ENCODE measurements around the gene MARCKSL1.
A peak's percentile ranks its signal among the peaks of the same experiment; 100 is the strongest.
"Not testable (repeated sequence)": the region's sequence is repeated elsewhere in the genome, so short reads cannot be mapped to it uniquely, and the experiment has no call there.

MARCKSL1 gene, protein sequence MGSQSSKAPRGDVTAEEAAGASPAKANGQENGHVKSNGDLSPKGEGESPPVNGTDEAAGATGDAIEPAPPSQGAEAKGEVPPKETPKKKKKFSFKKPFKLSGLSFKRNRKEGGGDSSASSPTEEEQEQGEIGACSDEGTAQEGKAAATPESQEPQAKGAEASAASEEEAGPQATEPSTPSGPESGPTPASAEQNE

DNA sequence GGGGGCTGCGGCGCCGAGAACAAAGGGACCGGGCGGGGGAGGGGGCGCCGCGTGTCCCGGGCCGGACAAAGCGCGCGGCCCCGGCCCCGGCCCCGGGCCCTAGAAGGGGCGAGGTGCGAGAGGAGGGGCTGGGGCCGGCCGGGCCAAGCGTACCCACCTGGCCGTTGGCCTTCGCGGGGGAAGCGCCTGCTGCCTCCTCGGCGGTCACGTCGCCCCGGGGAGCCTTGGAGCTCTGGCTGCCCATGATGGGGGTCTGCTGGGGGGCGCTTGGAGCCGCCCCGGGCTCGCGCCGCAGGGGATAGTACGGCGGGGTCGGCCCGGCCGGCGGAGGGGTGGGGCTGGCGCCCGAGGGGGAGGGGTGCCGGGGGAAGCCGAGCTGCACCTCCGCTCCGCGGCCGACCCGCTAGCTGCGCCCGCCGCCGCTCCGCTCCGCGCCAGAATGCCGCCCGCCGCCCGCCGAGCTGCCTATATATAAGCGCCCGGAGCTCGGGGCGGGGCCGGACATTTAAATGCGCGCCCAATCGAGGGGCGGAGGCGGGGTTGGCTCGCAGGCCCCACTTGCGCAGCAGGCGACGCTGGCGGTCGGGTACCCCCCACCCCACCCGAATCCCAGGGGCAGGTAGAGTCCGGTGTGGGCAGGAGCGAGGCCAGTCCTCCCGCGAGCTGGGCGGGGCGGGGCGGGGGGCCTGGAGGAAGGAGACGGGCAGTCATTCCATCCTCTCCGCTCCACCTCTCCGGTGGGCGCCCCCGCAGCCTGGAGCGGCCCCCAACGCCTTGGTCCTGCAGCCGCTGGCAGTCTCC, at the start of gene MARCKSL1:
Gene MARCKSL1 (minus strand): TSS at position 444 of the 801 bp plus-strand sequence. CDS start 200 bp downstream, at position 244.
- peak; percentile 93 for DNase-seq

DNA sequence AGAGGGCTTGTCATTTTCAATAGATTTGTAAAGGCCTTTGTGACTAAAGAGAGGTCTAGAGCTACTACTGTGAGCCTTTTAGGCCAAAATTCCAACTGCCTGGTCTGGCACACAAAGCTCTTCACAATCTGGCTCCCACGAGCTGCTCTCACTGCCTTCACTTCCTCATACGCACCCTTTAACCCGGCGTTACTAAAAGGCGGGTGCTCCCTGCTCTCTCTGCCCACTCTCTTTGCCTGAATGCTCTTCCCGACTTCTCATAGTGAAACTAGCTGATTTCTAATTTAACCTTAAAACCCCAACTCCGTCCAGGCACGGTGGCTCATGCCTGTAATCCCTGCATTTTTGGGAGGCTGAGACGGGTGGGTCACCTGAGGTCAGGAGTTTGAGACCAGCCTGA, 44.0 kb upstream of the MARCKSL1 start:
- no peak for DNase-seq

DNA sequence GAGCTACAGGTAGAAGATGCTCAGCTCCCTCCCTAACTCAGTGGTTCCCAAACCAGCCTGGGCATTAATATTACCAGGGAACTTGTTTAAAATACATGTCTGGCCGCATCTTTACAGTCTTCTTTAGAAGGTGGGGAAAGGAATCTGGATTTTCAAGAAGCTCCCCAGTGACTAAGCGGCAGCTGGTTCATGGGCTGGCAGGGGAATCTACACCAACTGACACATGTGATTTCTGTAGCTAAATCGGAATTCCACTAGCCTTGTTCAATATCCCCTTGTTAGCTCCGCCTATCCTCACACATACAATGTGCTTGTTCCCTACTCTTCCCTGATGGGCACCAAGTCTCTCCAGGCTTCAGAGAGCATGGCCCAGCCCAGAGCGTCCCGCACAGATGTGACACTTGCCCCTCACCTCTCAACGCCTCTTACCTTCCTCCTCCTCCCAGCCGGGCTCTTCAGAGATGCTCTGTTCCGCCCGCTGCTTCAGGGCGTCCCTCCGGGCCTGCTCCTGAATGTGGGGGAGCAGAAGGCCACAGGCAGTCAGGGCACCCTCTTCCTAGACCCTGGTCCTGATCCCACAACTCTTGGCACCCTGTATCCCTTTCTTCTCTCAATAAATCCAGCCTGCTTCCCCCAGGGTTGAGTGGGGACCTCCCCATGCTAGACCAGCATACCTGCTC, 41.6 kb upstream of the MARCKSL1 start:
- DNase-seq, result no peak

DNA sequence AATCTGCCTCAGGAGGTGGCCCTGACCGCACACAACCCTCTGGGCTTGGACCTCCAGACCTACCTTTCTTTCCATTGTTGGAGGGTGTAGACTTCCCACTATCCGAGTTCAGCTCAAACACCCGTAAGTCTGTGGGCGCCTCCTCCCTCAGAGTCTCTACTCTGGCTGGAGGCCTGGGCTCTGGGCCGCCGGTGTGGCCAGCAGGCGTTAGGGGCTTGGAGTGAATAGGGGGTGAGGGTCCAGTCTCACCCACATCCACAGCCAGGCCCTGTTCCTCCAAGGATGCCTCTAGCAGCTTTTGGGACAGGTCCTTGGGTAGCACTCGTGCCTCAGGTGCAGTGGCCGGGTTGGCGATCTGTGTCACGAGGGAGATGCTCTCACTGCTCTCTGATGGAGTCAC, 40.2 kb upstream of the MARCKSL1 start:
- no peak for DNase-seq

DNA sequence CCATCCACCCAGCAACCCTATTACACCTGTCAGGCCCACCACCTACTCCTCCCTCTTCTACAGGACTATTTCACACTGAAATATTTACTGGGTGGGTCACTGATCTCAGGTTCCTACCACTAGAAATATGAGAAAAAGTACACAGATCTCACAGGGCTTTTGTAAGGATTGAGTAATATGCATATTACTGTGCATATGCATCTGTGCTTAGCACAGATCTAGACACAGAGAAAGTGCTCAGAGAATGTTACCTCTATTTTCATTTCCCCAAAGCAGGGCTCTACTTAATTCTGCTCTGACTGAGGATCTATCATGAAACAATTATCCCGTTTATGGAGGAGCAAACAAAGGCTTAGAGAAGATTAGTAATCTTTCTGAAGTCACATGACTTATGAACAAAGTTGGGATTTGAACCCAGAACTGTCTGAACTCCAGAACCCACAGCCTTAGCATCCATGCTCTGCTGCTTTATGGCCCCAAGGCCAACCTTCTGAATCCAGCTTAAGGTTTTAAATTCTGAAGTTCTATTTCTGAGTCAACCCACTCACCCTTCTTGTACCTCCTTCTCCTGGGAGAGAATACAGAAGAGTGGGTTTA, 38.1 kb upstream of the MARCKSL1 start:
- no peak for DNase-seq

DNA sequence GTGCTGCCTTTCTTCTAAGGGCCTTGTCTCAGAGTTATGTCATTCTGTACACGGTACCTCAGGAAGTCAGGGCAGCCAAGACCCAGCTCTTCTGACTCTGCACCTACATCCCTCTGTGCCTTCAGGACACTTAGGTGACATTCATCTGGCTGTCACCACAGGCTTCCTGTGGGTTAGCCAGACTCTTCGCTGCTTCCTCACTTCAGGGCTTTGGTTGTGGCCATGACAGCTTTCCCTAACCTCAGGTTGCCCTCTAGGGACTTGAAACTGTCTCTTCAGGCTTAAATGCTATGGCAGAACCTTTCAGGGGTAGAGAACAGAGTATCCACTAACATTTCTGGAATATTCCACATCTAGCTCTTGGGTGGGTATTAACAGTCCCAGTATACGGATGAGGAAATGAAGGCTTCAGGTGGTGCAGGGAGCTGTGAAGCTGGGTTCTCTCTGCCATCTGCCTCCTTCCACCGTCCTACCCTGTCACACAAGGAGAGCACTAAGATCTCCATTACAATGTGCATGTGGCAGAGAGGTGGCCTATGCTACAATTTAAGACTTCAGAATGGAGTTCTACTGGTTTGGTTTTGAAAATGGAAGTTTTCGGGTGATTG, 36.2 kb upstream of the MARCKSL1 start:
- no peak for DNase-seq

DNA sequence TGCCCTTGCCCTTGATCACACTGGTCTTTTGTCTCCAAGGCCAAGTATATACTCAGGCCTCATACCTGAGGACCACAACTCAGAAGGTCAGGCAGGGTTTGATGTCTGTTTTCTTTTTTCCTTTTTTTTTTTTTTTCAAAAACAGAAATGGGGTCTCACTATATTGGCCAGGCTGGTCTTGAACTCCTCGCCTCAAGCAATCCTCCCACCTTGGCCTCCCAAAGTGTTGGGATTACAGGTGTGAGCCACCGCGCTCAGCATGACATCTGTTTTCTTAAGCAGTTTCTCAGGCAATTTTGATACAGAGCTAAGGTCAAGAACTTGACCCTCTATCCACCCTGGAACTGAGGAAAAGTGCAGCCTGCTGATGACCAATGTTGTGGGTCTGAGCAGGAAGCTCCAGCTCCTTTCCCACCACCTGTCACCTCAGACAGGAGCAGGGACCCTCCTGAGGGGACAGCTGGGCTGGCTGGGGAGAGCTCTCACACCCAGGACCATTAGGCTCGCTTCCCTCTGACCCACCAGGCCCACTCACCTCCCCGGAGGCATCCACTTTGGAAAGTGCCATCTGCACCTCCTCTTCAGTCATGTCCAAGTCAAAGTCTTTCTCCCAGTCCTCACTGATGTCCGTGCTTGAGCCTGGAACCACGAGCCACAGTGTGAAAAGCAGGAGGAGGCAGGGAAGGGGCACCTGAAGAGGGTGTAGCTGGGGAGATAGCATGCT, 32.0 kb upstream of the MARCKSL1 start:
- DNase-seq, result no peak

DNA sequence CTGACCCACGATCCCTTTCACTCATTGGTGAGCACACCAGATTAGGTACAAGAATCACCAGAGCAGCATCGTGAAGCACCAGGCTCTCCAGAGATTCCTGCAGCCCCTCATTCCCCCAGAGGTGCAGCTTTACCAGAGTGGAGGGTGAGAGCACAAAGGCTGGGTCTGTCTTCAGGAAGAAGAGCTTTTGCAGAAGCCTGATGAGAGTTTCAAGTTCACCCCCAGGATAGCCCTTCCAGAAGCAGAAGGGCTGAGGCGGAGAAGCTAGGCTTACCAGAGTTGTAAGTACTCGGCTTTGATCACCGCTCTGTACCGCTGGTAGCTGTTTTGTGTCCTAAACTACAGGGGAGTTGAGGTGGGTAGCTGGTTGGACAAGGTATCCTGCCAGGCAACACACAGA, 29.4 kb upstream of the MARCKSL1 start:
- no peak for DNase-seq

DNA sequence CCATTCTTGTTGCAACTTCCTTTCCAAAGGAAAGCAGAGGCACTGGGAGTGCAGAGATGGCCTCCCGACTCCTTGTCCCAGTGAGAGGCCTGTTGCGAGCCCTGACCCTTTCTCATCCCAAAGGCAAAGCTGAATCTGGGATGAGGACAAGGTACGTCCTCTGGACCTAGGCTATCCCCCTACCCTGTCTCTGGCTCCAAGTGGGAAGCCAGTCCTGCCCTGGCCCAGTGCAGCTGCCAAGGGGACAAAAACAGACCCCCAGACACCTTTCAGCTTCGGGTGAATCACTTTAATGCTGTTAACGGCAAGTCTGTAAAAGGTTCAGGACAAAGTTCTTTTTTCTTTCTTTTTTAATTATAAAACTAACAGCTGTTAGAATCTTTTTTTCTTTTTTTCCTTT, 28.8 kb upstream of the MARCKSL1 start:
- no peak for DNase-seq

DNA sequence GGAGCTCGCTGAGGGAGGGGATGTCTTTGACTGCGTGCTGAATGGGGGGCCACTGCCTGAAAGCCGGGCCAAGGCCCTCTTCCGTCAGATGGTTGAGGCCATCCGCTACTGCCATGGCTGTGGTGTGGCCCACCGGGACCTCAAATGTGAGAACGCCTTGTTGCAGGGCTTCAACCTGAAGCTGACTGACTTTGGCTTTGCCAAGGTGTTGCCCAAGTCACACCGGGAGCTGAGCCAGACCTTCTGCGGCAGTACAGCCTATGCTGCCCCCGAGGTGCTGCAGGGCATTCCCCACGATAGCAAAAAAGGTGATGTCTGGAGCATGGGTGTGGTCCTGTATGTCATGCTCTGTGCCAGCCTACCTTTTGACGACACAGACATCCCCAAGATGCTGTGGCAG, 27.7 kb upstream of the MARCKSL1 start:
- no peak for DNase-seq

DNA sequence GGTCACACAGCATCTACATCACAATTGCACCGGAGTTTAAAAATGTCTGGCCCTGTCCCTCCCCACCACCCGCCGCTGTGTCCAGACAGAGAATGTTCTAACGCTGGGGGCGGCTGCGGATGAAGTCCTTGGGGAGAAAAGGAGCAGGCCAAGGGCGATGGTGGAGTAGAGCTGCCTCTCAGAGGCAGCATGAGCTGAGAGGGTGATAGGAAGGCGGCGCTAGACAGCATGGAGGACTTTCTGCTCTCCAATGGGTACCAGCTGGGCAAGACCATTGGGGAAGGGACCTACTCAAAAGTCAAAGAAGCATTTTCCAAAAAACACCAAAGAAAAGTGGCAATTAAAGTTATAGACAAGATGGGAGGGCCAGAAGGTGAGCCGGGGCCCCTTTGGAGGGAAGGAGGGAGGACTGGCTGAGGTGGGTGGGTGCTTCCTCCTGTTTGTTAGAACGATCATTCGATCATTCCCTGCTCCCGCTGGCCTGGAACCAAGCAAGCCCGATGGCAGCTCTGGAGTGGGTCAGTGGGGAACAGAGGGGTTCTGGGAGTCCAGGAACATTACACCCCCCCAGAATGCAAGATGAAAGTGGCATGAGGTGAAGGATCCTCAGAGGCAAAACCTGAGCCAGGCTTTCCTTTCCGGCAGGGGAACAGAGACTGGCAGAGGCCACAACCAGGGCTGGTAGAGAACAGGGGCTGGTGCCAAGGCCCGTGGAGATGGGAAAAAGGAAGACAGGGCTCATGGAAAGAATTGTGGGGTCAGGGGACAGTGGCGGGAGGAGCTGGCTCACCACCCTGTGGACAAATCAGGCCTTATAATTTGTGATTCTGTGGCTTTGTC, 26.7 kb upstream of the MARCKSL1 start, which contains the start of the genes FAM229A and TSSK3:
Gene FAM229A (minus strand): TSS at position 12 of the 840 bp plus-strand sequence. CDS start 394 bp downstream, outside the sequence.
Gene TSSK3 (plus strand): TSS at position 66 of the 840 bp plus-strand sequence. CDS start 163 bp downstream, at position 229.
- DNase-seq, result no peak

DNA sequence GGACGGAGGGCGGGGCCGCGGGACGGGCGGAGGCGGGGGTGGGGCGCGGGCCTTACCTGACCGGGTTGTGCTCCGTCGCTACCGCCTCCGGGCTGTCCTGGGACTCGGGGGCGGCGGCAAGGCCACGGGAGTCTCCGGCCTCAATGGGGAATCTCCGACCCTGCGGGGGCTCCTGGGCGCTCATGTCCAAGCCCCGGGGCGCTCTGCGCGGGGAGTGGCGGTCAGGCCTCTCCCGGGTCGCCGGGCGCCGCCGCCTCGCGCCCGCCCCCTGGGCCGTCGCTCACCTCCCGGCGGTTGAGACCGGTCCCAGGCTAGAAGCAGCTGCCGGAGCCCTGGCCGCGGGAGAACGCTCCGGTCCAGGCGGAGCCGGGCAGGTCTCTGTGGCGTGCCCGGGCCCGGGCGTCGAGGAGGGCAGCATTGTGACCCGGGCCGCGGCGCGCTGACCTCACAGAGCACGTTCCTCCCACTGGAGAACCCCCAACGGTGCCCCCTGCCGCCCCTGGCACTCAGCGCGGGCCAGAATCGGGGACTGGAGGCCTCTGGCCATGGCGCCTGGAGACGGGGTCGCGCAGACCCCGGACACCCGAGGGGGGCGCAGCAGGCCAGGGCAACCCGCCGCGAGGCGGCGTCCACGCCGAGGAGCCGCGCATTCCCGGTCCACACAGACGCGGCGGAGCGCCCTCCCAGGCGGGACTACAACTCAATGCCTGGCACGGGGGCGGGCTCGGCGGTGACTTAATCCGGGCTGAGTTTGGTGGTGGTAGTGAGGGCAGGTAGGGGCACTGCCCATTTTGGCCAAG, 25.8 kb upstream of the MARCKSL1 start:
- DNase-seq, result peak; percentile 83

DNA sequence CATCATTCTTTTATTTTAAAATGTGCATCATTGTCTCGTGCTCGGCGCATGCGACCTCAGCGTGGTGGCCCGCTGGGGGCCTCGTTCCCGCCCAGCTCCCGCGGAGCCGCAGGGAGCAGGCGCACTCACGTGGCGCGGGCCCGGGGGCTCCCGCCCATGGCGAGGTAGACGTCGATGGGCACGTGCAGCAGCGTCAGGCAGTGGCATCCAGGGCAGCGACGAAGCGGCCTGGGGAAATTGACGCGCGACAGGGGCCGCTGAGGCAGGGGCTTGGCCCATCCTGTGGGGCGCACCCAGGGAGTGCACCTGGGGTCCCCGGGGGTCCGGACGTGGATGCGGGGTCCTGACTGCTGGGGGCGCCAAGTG, 25.3 kb upstream of the MARCKSL1 start:
- DNase-seq, result no peak

DNA sequence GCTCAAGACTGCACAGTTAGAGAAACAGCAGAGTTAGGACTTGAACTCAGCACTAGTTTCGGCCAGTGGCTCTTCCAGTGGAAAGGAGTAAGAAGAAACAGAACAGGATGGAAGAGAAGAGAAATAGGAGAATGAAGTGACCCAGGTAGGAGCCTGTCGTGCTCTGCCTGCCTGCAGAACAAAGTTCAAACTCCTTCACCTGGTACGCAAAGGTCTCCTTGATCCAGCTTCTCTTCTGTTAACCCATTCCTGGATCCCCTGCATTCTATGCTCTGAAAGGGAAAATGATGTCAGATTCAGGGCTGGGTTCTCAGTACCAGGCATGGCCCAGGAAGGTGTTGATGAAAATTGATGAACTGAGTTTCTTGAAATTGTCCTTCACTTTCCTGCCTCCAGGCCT, 22.4 kb upstream of the MARCKSL1 start:
- no peak for DNase-seq

DNA sequence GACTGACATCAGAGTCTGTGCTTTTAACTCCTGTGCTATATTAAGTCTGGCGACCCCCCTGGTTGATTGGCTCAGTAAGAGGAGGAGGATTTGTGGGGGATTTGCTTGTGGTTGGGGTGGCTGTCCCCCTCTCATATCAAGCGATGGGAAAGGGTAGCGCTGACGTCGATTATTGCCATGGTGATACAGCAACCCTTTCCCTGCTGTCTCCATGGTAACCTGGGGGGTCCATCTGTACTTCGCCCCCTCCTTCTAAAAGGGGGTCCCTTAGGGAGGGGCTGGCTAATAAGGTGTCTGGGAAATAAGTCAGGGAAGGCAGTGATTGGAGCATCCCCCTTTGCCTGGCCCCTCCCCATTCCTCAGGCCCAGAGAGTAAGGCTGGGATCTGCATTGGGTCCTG, 21.6 kb upstream of the MARCKSL1 start:
- DNase-seq, result no peak

DNA sequence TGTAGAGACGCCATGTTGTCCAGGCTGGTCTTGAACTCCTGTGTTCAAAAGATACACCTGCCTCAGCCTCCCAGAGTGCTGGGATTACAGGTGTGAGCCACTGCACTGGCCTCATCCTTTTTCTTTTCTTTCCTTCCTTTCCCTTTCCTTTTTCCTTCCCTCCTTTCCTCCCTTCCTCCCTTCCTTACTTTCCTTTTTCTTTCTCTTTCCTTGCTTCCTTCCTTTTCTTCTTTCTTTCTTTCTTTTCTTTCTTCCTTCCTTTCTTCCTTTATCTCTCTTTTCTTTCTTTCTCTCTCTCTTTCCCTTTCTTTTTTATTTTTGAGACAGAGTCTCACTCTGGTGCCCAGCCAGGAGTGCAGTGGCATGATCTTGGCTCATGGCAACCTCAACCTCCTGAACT, 20.4 kb upstream of the MARCKSL1 start:
- no peak for DNase-seq

DNA sequence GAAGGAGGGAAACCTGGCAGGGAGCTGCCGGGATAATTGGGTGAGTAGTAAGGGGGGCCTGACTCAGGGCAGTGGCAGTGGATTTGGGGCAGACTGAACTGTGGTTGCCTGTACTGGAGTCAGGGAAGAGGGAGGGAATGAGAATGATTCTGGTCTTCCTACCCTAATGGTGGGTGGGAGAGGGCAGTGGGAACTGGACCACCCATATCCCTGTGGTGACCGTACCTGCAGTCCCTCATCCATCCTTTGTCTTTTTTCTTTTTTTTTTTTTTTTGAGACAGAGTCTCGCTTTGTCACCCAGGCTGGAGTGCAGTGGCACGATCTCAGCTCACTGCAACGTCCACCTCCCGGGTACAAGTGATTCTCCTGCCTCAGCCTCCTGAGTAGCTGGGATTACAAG, 19.7 kb upstream of the MARCKSL1 start:
- DNase-seq, result not testable (repeated sequence)

DNA sequence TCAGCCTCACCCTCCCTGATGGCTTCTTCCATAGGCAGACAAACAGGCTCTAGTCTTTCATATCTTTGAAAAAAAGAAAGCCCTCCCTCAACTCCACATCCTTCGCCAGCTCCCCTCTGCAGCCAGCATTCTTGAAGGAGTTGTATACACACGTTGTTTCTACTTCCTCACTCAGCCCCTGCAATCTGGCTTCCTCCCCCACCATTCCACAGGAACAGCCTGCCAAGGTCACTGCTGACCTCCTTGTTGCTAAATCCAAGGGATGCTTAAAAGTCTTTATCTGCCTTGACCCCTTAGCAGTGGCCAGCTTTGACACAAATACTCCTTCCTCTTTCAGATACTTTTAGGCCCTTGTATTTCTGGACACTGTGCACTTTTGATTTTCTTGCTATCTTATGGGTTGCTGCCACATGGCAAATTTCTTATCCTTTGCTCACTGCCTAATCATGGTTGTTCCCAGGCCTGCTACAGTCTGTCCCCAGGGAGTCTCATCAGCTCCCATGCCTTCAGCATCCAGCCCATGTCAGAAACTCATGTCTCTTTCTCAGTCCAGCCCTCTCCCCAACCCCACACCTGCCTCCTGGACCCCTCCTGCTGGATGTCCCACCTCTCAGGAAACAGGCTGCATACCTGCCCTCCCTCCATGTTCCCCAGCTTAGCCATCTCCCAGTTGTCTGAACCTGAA, 18.0 kb upstream of the MARCKSL1 start:
- DNase-seq, result no peak

DNA sequence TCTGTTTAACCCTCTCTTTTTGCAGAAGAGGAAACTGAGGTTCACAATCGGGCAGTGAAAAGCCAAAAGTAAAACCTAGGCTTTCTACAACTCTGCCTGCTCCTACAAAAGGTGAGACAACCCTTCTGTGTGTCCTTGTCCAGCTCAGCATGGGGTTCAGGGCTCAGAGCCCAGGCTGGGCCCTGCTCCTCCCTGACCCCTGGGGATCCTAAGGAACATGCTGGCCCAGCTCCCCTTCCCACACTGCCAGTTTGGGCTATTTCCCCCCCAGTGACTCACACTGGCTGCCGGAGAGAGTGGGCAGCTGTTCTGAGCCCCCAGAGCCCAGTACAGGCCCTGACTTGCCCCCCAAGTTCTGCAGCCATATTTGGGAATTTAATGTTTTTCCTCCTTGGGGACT, 17.4 kb upstream of the MARCKSL1 start:
- no peak for DNase-seq

Measured in retina (tissue), 1 donor.